ENCODE data around the gene STOML1. TPM values are rescaled to one million over a fixed set of nuclear protein-coding genes. Genes with fewer than 3 reads are reported as not detected.

STOML1 gene
- total RNA-seq, 1 experiment from 2014 or later, result 6.9 TPM

DNA sequence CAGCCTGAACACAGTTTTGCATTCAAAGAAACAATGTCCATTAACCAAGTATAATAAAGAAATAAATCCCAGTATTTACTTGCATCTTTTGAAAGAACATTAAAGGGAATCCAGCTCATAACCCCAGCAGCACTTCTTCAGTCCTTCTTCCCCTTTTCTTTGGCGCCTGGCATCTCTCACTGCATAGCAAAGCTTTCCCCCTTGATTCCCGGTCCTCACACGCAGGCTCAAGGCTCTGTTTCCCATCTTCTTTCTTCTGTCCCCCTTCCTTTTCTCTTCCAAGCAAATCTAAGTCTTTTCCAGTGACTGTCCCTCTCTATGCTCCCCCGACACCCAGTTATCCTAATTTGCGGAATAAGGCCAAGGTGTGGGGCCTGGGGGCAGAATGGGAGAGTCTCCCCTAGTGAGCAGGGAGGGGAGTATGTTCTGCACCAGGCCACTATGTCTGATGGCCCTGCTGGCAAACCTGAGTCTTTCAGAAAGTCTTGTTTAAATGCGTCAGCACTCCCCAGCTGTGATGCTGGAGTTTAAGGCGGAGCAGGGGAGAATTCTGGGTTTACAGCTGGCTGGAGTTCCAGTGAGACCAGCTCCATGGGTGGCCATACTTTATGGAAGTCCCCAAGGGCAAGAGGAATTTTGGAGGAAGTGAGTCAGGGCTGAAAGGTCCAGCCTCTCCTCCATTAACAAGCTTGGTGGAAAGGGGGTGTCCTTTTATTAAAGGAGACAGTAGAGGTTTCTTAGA lies 48.2 kb upstream of the STOML1 start:
- CTCF ChIA-PET, result interaction anchor here (0.6 to 4.2 kb wide), 5 partner anchors 67 to 327 kb away, joined by 3 to 51 read pairs (median 5); no protein-coding TSS in a partner anchor
- POLR2A ChIA-PET, result interaction anchor here (0.6 to 1.1 kb wide), 2 partner anchors 20 to 34 kb away, joined by 3 to 10 read pairs; no protein-coding TSS in a partner anchor
- ATAC-seq (no peak), DNase-seq (ENCODE audit: low read depth, low spot score) (no peak)
- intact Hi-C loops (cut with micrococcal nuclease; ENCODE audit: unreplicated experiment), result no loop called here
- no peaks in the 10 kb centered on the region for H3K4me1 ChIP-seq (ENCODE audit: control insufficient read depth, insufficient read depth, low read length)
- no peak overlapping the region for H3K27ac ChIP-seq (ENCODE audit: low read length)
- in situ Hi-C loops (cut with HindIII; ENCODE audit: low pct_unique_long_range_greater_than_20kb, low sequenced_read_pairs), result no loop called here
- H3K4me3 ChIP-seq (ENCODE audit: low read depth in 2 of 2, low read length in 2 of 2), result no peak overlapping the region
- TF ChIP-seq, protein P1, sequence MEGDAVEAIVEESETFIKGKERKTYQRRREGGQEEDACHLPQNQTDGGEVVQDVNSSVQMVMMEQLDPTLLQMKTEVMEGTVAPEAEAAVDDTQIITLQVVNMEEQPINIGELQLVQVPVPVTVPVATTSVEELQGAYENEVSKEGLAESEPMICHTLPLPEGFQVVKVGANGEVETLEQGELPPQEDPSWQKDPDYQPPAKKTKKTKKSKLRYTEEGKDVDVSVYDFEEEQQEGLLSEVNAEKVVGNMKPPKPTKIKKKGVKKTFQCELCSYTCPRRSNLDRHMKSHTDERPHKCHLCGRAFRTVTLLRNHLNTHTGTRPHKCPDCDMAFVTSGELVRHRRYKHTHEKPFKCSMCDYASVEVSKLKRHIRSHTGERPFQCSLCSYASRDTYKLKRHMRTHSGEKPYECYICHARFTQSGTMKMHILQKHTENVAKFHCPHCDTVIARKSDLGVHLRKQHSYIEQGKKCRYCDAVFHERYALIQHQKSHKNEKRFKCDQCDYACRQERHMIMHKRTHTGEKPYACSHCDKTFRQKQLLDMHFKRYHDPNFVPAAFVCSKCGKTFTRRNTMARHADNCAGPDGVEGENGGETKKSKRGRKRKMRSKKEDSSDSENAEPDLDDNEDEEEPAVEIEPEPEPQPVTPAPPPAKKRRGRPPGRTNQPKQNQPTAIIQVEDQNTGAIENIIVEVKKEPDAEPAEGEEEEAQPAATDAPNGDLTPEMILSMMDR (IDR thresholded peaks at IDR 0.05), result no peak
- TF ChIP-seq TCF7L2 (IDR thresholded peaks at IDR 0.05; ENCODE audit: low read depth, low read length), result no peak
- no peaks in the 10 kb centered on the region for H3K27me3 ChIP-seq (ENCODE audit: control insufficient read depth, insufficient read depth, low read length)
- H3K9me3 ChIP-seq (ENCODE audit: control insufficient read depth, insufficient read depth, low read depth, low read length), result no peaks in the 10 kb centered on the region
- no TSS peak for BruUV-seq (replicated peaks)
- H3K36me3 ChIP-seq (ENCODE audit: control insufficient read depth, insufficient read depth, low read length), result no peaks in the 10 kb centered on the region; the same call in 1 of the 2 replicates

DNA sequence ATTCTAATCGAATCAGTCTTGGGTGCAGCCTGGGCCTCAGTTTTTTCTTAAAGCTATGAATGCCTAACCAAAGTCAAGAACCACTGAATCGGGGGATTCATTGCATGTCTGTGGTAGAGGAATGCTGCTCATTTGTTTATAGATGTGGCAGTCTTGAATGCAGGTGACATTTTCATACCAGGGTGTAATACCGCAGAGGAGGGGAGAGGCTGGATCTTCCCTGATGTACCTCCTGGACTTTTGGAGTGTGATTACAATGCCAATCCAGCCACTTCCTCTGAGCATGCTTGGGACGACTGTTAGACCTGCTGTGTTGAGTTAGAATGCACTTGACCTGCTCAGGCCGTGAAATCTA lies 47.5 kb upstream of the STOML1 start:
- ATAC-seq (no peak), DNase-seq (ENCODE audit: low read depth, low spot score) (no peak)
- Histone ChIP-seq H3K27me3 (ENCODE audit: control insufficient read depth, insufficient read depth, low read length) (no peaks in the 10 kb centered on the region), H3K4me3 (ENCODE audit: low read depth in 2 of 2, low read length in 2 of 2) (no peak overlapping the region), H3K9me3 (ENCODE audit: control insufficient read depth, insufficient read depth, low read depth, low read length) (no peaks in the 10 kb centered on the region), H3K27ac (ENCODE audit: low read length) (no peak overlapping the region), H3K4me1 (ENCODE audit: control insufficient read depth, insufficient read depth, low read length) (no peaks in the 10 kb centered on the region), H3K36me3 (ENCODE audit: control insufficient read depth, insufficient read depth, low read length) (no peaks in the 10 kb centered on the region; the same call in 1 of the 2 replicates)
- ChIA-PET POLR2A (interaction anchor here (0.6 to 1.1 kb wide), 2 partner anchors 19 to 33 kb away, joined by 3 to 10 read pairs; no protein-coding TSS in a partner anchor), CTCF (interaction anchor here (0.6 to 4.2 kb wide), 4 partner anchors 67 to 327 kb away, joined by 3 to 51 read pairs (median 6); no protein-coding TSS in a partner anchor)
- no TSS peak for BruUV-seq (replicated peaks)
- intact Hi-C loops (cut with micrococcal nuclease; ENCODE audit: unreplicated experiment), result no loop called here
- in situ Hi-C loops (cut with HindIII; ENCODE audit: low pct_unique_long_range_greater_than_20kb, low sequenced_read_pairs), result no loop called here
- no peak for TF ChIP-seq SIN3A (IDR thresholded peaks at IDR 0.05; ENCODE audit: borderline replicate concordance, insufficient read depth, low read depth, low read length)
- no peak for TF ChIP-seq TCF7L2 (IDR thresholded peaks at IDR 0.05; ENCODE audit: low read depth, low read length)
- TF ChIP-seq, protein P1 (IDR thresholded peaks at IDR 0.05), result no peak
- TF ChIP-seq POLR2AphosphoS5 (IDR thresholded peaks at IDR 0.05; ENCODE audit: low read depth, low read length), result no peak
- no peak for TF ChIP-seq REST (IDR thresholded peaks at IDR 0.05; ENCODE audit: insufficient read depth in 1 of 2, low read depth in 2 of 2, low read length in 1 of 2)

All from Panc1 (cell line).